ENCODE measurements around the gene CATSPERE.

GRCh38 chr1:244412176-244412575, 48.9 kb upstream of the CATSPERE start:
- TF ChIP-seq POLR2A (IDR thresholded peaks at IDR 0.05; ENCODE audit: low read length) (no peak), GATA1 (IDR thresholded peaks at IDR 0.05; ENCODE audit: low read depth, low read length) (no peak)

All from erythroblast (primary cell).